ENCODE results near the gene THSD4.

GRCh38 chr15:71562251-71562650 is 447.0 kb downstream of the THSD4 start:
- TF ChIP-seq CTCF (optimal IDR thresholded peaks at IDR 0.05 in 1 of 3, IDR thresholded peaks at IDR 0.05 in 1 of 3, conservative IDR thresholded peaks at IDR 0.05 in 1 of 3; ENCODE audit: extremely low read depth in 1 of 3, insufficient read depth in 2 of 3, low read length in 3 of 3), result no peak
- no peak for TF ChIP-seq EZH2 (IDR thresholded peaks at IDR 0.05; ENCODE audit: low read length)
